Measurements from ENCODE around the gene PLEKHN1.
"Not testable (repeated sequence)": the region's sequence is repeated elsewhere in the genome, so short reads cannot be mapped to it uniquely, and the experiment has no call there.

Gene PLEKHN1

DNA sequence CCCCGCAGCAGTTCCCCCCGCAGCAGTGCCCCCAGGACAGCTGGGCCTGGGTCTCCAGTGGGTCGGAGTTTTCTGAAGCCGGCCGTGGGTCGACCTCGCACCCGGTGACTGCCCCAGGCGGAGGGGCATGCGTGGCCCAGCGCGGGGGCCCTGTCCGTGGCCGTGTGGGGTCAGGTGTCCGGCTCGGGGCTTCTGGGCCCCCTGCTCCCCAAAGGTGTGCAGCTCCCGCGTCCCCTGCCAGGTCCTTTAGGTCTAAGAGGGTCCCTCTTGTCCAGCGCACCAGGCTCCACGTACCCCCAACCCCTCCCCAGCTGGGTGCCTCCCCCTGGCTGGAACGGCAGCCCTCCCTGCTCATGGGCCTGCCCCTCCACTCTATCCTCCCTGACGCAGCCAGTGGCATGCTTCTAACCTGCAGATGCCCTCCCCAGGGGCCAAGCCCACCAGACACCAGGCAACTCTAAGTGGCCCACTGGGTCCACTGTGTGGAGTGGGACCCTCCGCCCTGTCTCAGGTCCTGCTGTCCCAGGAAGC is 39.6 kb downstream of the PLEKHN1 start:
- in situ Hi-C loops (cut with MboI; ENCODE audit: low sequenced_read_pairs) = no loop called here

DNA sequence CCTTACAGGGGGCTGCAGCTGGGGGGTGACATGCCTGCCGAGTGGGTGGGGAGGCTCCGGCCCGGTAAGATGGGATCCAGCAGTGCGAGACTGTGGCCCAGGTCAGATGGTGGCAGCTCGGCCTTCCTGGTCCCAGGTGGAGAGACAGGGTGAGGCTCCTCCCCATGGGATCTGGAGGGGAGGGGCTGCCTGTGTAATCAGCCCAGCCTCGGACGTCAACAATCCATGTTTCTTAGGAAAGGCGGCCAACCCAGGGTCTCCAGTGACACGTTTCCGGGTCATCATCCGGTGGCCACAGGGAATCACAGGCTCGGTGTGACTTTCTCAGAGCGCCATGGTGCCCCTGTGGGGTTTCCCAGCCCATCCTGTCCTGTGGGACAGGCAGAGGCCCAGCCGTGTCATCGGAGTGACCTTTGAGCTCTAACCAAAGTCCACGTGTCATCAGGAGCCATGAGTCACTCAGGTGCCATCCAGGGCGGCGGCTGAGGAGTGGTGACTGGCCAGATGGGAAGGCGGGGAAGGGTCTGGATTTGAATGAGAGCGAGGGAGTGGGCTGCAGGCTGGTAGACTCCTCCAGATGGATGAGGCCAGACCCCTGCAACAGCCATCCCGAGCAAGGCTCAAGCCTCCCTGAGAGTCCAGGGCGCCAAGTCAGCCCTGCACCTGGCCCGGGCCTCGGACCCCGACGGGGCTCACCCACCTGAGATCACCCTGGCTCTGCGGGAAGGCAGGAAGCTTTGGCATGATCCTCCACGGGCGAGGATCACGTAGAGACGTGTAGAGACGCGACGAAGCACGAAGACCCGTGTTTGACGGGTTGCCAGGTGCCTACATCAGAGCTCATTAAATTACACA is 40.2 kb downstream of the PLEKHN1 start:
- in situ Hi-C loops (cut with MboI; ENCODE audit: low sequenced_read_pairs) = no loop called here

DNA sequence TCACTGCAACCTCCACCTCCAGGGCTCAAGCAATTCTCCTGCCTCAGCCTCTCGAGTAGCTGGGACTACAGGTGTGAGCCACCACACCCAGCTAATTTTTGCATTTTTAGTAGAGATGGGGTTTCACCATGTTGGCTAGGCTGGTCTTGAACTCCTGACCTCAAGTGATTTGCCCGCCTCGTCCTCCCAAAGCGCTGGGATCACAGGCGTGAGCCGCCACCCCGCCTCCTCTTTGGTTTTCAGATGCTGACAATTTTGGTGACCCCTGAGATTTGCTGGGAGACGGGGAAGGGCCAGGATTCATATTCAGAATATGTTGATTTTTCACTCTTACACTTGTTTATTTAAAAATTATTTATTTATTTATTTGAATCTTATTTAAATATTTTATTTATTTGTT is 43.8 kb downstream of the PLEKHN1 start:
- in situ Hi-C loops (cut with MboI; ENCODE audit: low sequenced_read_pairs) = not testable (repeated sequence)

DNA sequence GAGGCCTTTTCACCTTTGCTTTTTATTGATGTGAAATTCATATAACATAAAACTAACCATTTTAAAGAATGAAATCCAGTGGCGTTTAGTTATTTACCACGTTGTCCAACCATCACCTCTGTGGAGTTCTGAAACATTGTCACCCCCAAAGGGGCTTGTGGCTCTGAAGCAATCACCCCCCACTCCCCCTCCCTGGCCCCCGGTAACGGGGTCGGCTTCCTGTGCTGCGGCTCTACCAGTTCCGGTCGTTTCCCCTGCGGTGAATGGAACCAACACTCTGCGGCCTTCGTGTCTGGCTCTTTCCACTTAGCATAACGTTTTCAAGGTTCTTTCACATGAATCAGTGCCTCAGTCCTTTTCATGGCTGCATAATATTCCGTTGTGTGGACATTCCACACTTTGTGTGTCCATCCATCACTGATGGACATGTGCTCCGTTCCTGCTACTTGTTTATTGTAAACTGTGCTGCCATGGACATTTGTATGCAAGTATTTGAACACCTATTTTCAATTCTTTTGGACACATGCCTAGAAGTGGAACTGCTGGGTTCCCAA is 45.2 kb downstream of the PLEKHN1 start:
- in situ Hi-C loops (cut with MboI; ENCODE audit: low sequenced_read_pairs) = no loop called here

DNA sequence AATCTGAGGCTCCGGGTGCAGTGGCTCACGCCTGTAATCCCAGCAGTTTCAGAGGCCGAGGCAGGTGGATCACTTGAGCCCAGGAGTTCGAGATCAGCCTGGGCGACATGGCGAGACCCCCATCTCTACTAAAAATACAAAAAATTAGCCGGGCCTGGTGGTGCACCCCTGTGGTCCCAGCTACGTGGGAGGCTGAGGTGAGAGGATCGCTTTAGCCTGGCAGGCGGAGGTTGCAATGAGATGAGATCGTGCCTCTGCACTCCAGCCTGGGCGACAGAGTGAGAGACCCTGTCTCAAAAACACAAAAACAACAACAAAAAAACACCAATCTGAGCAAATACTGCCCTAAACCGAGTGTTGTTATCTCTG is 46.4 kb downstream of the PLEKHN1 start:
- in situ Hi-C loops (cut with MboI; ENCODE audit: low sequenced_read_pairs) = not testable (repeated sequence)

DNA sequence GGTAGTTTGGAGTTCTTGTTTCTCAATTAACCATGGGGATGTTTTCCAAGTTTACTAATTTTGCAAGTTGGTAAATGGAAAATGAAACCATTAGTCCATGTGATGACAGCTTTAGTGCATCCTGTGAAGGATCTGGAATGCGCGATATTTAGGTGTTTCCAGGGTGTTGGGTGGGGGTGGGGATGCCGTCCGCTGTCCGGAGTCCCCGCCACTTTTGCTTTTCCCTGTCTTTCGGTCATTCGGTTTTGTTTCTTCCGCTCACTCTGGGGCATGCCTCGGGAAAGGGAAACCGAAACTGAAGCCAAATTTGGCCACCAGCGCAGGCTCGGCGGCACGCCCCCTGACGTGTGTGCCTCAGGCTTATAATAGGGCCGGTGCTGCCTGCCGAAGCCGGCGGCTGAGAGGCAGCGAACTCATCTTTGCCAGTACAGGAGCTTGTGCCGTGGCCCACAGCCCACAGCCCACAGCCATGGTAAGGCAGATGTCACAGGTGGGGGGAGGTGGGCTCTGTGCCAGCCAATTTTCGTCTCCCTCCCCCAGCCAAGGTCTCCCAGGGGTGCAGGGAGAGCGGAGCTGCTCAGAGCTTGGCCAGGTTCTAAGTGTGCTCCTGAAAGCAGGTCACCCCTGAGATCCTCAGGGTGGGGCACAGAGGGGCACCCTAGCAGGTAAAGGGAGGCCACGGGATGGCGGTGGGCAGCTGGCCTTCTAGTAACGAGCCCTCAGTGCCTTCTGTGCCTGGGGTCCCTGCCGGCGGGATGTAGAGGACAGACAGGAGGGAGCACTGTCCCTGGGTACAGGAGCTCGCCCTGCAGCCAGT is 47.0 kb downstream of the PLEKHN1 start, which contains the start of gene ISG15:
ISG15 (plus strand) TSS at position 393 of the 817 bp plus-strand sequence; CDS start at position 470, 77 bp downstream.
- in situ Hi-C loops (cut with MboI; ENCODE audit: low sequenced_read_pairs) = no loop called here

DNA sequence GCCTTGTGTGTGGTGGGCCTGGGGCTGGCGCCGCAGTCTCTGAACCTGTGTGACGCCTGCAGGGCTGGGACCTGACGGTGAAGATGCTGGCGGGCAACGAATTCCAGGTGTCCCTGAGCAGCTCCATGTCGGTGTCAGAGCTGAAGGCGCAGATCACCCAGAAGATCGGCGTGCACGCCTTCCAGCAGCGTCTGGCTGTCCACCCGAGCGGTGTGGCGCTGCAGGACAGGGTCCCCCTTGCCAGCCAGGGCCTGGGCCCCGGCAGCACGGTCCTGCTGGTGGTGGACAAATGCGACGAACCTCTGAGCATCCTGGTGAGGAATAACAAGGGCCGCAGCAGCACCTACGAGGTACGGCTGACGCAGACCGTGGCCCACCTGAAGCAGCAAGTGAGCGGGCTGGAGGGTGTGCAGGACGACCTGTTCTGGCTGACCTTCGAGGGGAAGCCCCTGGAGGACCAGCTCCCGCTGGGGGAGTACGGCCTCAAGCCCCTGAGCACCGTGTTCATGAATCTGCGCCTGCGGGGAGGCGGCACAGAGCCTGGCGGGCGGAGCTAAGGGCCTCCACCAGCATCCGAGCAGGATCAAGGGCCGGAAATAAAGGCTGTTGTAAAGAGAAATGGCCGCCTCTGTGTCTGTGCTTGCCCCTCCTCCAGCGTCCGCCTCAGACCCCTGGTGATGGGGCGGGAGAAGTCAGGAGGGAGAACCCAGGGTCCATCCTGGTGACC is 47.8 kb downstream of the PLEKHN1 start:
- in situ Hi-C loops (cut with MboI; ENCODE audit: low sequenced_read_pairs) = no loop called here

DNA sequence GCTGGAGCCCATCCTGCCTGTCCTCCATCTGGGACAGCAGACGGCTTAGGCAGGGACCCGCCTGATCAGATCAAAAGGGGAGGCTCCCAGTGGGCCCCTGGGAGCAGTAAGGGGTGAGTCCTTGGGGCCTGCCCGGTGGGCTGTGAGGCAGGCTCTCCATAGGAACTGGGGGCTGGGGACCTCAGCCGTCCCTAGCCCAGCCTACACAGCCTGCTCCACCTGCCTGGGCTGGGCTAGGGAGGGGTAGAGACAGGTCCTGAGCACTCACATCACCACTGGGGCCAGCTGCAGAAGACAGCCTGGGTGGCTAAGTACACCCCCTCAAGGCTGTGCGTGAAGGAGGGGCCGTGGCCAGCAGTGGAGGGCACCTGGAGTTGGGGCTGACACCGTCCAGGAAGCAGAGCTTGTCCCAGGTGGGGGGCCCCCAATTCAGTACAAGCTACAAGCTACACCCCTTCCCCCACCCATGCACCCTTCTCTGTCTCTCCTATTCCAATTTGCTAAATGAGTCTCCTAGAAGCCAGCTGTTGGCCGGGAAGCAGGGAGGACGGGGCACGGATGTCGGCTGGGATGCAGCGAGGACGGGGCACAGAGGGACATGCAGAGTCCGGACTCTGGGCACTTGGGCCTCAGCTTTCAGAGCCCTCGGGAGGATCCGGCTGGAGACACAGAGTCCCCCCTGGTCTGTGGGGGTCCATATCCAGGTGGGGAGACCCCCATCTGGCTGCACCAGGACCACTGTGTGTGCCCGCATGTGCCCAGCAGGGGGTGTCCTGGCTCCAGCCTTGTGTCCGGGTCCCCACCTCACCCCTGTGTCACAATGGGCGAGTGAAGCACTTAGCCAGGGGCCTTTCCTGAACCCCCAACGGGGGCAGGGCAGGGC is 48.8 kb downstream of the PLEKHN1 start:
- in situ Hi-C loops (cut with MboI; ENCODE audit: low sequenced_read_pairs) = no loop called here

DNA sequence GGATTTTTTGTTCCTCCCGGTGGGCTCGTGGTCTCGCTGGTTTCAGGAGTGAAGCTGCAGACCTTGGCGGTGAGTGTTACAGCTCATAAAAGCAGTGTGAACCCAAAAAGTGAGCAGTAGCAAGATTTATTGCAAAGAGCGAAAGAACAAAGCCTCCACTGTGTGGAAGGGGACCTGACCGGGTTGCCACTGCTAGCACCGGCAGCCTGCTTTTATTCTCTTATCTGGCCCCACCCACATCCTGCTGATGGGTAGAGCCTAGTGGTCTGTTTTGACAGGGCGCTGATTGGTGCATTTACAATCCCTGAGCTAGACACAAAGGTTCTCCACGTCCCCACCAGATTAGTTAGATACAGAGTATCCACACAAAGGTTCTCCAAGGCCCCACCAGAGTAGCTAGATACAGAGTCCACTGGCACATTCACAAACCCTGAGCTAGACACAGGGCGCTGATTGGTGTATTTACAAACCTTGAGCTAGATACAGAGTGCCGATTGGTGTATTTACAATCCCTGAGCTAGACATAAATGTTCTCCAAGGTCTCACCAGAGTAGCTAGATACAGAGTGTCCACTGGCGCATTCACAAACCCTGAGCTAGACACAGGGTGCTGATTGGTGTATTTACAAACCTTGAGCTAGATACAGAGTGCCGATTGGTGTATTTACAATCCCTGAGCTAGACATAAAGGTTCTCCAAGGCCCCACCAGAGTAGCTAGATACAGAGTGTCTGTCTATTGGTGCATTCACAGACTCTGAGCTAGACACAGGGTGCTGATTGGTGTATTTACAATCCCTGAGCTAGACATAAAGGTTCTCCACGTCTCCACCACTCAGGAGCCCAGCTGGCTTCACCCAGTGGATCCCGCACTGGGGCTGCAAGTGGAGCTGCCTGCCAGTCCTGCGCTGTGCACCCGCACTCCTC is 51.4 kb downstream of the PLEKHN1 start:
- in situ Hi-C loops (cut with MboI; ENCODE audit: low sequenced_read_pairs) = not testable (repeated sequence)

DNA sequence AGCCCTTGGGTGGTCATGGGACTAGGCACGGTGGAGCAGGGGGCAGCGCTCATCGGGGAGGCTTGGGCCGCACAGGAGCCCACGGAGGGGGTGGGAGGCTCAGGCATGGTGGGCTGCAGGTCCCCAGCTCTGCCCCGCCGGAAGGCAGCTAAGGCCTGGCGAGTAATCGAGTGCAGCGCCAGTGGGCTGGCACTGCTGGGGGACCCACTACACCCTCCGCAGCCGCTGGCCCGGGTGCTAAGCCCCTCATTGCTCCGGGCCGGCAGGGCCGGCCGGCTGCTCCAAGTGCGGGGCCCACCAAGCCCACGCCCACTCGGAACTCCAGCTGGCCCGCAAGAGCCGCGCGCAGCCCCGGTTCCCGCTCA is 52.0 kb downstream of the PLEKHN1 start:
- in situ Hi-C loops (cut with MboI; ENCODE audit: low sequenced_read_pairs) = not testable (repeated sequence)

DNA sequence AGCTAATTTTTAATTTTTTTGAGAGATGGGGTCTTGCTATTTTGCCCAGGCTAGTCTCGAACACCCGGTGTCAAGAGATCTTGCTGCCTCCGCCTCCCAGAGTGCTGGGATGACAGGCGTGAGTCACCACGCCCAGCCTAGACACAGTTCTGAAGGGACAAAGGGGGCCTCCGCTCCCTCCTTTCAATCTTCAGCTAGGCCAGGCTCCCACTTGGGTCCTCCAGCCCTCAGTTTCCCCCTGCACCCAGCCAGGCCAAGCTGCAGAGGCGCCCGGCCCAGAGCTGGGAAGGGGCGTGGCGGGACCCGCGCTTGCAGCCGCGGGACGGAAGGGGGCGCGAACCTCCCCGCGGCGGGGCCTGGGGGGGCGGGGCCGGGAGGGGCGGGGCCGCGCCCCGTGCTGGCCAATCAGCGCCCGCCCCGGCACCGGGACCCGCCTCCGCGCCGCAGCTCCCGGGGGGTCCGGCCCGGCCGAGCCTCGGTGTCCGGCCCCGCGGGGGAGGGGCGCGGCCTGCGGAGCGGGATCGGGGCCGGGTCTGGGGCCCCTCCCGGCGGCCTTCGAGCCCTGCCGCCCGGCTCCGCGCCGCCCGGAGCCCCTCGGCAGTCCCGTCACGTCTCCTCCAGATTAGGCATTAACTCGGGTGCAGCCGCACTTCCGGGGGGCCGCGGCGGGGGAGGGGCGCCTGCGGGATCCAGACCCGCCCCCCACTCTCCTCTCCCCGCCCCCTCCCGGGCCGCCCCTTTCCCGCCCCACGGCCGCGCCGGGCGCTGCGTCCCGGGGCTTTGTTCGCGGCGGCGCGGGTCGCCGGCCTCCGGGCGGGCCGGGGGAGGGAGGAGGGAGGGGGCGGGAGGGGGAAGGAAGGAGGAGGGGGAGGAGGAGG is 53.1 kb downstream of the PLEKHN1 start:
- in situ Hi-C loops (cut with MboI; ENCODE audit: low sequenced_read_pairs) = no loop called here

DNA sequence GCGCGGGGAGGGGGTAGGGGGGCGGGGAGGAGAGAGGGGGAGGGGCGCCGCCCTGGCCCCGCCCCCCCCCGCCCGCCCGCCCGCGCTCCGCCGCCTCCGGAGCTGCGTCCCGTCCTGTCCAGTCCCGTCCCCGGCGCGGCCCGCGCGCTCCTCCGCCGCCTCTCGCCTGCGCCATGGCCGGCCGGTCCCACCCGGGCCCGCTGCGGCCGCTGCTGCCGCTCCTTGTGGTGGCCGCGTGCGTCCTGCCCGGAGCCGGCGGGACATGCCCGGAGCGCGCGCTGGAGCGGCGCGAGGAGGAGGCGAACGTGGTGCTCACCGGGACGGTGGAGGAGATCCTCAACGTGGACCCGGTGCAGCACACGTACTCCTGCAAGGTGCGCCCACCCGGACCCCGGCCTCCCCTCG is 53.7 kb downstream of the PLEKHN1 start, which contains the start of gene AGRN:
AGRN (plus strand) TSS at position 121 of the 405 bp plus-strand sequence; CDS start at position 174, 53 bp downstream.
- in situ Hi-C loops (cut with MboI; ENCODE audit: low sequenced_read_pairs) = no loop called here

DNA sequence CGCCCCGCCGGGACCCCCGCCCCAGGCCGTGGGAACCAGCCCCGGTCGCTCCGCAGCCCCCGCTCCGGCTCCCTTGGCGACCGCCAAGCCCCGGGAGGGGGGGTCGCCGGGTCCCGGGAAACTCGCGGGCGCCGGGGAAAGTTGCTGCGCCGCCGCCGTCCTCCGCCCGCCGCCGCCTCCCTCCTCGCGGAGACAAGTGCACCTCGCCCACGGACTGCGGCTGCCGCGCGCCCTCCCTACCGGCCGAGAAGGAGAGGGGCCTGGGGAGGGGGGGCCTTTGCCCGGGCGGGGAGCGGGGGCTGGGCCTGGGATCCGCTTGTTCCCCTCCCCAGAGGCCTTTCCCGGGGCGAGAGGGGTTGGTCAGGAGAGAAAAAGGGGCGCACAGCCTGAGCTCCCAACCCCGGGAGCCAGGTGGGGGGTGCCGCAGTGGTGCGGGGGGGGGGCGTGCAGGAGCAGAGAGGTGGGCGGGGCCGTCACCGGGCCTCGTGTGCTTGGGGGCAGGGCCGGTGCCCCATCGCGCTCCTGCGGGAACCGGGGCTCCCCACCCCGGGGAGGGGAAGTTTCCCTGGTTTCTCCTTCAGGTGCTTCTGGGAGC is 54.2 kb downstream of the PLEKHN1 start:
- in situ Hi-C loops (cut with MboI; ENCODE audit: low sequenced_read_pairs) = no loop called here

DNA sequence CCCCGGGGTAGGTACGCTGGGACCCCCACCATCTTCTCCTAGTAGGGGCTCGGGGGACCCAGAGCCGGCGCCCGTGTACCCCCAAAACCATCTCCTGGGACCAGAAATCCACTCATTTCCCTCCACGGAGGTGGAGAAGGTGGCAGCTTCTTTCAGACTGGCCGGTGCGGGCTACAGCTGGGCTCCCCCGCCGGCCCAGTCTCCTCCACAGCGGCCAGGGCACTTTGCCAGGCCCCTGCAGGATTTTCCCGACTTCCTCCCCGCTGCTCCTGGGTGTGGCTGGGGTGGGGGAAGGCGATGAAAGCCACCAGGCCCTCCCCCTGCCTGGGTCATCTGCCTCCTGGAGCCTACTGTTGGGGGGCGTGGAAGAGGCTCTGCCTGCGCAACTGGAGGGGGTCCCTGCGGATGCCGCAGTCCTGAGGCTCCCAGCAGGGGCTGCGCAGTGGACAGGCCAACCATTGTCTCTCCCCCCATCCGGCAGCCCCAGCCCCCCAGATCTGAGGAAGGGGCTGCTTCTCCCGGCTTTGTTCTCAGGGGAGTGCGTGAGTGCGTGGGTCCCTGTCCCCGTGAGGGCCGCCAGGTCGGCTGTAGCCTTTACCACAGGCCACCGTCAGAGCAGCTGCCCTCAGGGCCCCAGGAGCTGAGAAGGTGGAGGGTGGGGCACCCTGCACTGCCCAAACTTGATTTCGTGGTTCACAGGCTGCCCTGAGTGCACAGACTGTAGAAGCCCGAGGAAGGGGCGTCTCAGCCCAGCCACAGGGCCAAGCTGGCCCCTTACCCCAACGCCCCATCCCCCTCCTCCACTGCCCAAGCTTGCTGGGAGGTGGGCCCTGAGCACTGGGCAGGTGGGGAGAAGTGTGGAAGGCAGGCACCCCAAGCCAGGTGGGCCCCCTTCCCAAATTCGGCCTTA is 55.0 kb downstream of the PLEKHN1 start:
- in situ Hi-C loops (cut with MboI; ENCODE audit: low sequenced_read_pairs) = no loop called here

DNA sequence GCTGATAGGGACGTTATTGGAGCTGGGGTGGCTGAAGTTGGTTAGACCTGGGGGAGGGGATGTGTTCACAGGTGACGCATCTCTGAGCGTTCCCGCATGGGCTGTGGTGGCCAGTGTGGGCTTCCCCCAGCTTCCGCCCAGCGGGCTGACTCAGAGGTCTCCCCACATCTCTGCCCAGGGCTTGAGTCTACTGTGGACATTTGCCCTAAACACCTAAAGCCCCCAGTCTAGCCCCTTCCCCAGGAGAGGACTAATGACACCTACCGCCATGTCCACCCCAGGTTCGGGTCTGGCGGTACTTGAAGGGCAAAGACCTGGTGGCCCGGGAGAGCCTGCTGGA is 55.6 kb downstream of the PLEKHN1 start:
- in situ Hi-C loops (cut with MboI; ENCODE audit: low sequenced_read_pairs) = no loop called here

DNA sequence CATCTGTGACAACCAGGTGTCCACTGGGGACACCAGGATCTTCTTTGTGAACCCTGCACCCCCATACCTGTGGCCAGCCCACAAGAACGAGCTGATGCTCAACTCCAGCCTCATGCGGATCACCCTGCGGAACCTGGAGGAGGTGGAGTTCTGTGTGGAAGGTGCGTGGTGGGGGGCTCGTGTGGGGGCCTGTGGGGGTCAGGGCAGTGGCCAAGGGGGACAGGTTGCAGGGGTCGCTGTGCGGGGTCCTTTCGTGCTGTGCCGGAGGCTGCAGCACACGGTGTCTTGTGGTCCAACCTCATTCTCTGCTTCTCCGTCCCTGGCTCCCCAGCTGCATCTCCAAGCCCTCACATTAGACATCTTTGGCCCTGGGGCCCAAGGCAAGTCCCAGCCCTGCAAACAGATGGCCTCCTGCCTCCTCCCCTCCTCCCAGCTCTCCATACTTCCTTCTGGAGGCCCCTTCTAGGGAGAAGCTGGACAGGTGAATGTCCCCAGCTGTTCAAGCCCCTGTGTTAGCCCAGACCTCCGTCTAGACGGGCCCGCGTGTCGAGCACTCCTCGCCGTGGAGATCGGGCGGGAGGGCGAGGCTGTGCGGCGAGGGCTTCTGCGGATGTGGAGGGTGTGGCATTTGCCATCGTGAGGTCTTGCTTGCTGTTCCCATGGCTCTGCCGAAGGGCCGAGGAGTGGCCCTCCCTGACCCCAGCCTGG is 56.2 kb downstream of the PLEKHN1 start:
- in situ Hi-C loops (cut with MboI; ENCODE audit: low sequenced_read_pairs) = no loop called here

Data from HL-60/S4 treated with retinoic acid at 250 ng/mL for 4 days and 3 days (cell line).